NB4 (cell line): ENCODE results near the gene CLEC18C.
"Not testable (repeated sequence)": the region's sequence is repeated elsewhere in the genome, so short reads cannot be mapped to it uniquely, and the experiment has no call there.

Experiments used
- CTCF ChIP-seq: IDR thresholded peaks from one replicate; pipeline ENCODE4 v1.5.1; 2012; ENCODE audit warnings: low read depth, low read length
- POLR2A ChIP-seq: IDR thresholded peaks from 2 replicates; pipeline ENCODE4 v1.6.1; 2011; ENCODE audit warnings: mild to moderate bottlenecking; ENCODE audit not compliant: insufficient read length; ENCODE audit errors: extremely low read depth

- not testable (repeated sequence) for TF ChIP-seq CTCF, POLR2A
Observed at GRCh38 chr16:70198230-70198629, 24.6 kb downstream of the CLEC18C start.
